Non-pigmented ciliary epithelial cell (primary cell): ENCODE data around the gene JMY.

Experiments used
- DNase-seq: peaks from one replicate; pipeline ENCODE4 v3.0.0-alpha.2; 2010; ENCODE audit warnings: low read depth

Gene JMY

GRCh38 chr5:79287907-79288306 lies 52.0 kb downstream of the JMY start:
- no peak for DNase-seq

- DNase-seq: no peak
Measured at GRCh38 chr5:79295029-79295428, 59.1 kb downstream of the JMY start.

GRCh38 chr5:79297661-79298060 lies 61.7 kb downstream of the JMY start:
- DNase-seq: peak; percentile 47

GRCh38 chr5:79301046-79301712 lies 65.2 kb downstream of the JMY start:
- DNase-seq: no peak

GRCh38 chr5:79302454-79302853 lies 66.5 kb downstream of the JMY start:
- no peak for DNase-seq

GRCh38 chr5:79305706-79306105 lies 69.8 kb downstream of the JMY start:
- no peak for DNase-seq

DNA sequence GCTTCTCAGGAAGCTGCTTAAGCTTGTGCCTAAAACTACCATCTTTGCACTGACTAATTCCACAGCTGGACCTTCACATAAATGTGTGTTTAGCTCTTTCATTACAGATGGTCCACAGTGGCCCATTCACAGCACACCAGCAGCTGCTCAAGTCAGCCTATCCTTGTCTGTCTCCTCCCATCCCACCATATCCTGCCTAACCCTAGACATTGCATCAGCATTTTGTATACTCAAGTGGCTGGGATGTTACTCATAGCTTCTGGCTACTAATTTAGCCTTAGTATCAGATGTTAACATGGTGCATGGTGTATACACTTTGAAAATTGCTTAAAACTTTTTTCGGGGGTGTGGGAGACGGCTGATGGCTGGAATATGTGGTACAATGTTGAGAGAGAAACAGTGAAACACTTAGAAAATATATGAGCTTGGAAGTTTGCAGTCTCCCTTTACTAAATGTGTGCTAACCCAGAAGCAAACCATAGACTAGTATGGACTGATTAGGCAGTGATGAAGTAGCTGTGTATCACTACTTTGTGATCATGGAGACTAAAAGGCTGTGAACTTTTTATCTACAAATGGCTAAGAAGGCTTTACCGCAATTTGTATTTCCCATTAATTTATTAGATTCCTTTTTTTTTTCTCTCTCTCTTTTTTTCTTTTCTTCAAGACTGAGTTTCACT lies 83.1 kb downstream of the JMY start:
- DNase-seq: peak; percentile 89

DNA sequence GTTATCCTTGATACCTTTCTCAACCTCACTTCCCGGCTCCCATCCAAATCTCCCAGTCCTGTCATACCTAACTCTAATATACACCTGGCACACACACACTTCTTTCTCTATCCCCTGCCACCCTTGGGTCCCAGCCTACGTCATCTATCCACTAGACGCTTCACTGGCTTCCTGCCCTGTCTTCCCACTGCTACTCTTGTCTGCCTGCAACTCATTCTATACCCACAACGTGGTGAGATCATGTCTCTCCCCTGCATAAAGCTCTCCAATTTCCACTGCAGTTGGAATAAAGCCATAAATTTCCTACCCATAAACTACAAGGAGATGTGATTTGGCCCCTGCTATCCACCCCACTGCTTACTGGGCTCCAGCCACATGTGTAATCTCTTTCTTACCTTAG lies 93.5 kb downstream of the JMY start:
- DNase-seq: no peak

DNA sequence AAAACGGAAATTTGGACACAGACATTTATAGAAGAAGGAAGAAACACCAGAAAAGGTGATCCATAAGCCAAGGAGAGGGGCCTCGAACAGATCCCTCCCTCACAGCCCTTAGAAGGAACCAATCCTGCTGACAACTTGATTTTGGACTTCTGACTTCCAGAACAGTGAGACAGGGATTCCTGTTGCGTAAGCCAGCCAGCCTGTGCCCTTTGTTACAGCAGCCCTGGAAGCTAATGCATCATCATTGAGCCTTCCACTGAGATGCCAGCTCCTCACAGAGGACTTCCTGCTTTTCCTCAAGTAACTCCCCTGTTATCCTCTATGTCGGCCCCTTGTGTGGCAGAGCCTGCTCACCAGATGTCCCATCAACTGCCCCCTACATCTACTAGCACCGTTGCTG lies 94.1 kb downstream of the JMY start:
- no peak for DNase-seq

- no peak for DNase-seq
Measured at GRCh38 chr5:79333852-79334557, 98.1 kb downstream of the JMY start.

DNA sequence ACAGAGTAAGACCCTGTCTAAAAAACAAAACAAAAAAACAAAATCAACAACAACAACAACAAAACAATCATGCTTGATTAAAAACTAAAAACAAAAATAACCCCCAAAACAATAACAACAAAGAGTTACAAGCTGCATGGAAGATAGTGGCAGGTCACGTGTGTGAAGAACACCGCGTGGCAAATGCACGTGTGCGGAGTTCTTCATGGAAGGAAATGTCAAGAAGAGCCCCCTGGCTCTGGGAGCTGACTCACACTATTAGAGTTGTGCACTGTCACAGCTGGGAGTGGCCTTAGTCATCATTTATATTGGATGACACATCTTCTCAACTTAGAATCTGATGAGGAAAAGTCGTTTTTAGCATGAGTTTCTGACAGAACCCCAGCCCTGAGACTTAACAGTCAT lies 110.5 kb downstream of the JMY start:
- DNase-seq: peak; percentile 15

DNA sequence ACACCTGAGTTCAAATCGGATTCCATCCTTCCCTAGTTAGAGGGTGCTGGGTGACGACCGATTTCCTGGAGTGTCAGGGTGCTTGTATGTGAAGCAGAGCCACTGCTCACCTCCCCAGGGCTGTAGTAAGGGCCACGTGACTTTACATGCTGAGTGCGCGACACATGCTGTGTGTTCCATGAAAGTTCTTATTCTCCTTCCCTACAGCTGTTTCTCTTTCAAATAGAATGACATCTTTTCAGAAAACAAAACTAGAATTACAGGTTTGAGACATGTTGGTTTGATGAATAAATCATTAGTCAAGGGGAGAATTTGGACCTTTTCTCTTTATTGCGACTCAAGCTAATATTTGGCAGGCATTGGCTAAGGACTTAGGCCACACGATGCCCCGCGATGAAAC lies 113.1 kb downstream of the JMY start:
- DNase-seq: no peak

- no peak for DNase-seq
Measured at GRCh38 chr5:79349881-79350280, 114.0 kb downstream of the JMY start.

DNA sequence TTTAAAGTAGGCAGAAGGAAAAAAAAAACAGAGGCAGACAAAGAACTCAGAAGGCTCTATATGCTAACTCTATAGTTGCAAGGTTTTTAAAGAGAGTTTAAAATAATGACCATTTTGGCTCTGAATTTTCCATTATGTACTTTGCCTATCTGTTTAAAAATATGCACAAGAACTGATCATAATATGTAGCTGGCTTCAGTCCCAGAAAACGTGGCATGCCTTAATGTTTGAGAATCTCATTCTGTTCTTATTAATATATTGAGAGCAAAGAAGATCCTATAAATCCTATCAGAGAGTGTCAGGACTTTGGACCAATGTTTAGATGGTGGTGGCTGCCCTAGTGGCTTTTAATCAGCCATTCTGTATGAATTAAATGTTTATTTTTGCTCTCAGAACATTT lies 121.5 kb downstream of the JMY start:
- no peak for DNase-seq
